GM18508 (cell line): ENCODE measurements around the gene RFK.

ENCODE experiments used
- ATAC-seq: cut with Tn5 transposase; IDR thresholded peaks from one replicate; pipeline ENCODE4 v1.9.1; 2021; ENCODE audit warnings: moderate number of reproducible peaks; ENCODE audit not compliant: insufficient read depth, unreplicated experiment

Gene RFK

DNA sequence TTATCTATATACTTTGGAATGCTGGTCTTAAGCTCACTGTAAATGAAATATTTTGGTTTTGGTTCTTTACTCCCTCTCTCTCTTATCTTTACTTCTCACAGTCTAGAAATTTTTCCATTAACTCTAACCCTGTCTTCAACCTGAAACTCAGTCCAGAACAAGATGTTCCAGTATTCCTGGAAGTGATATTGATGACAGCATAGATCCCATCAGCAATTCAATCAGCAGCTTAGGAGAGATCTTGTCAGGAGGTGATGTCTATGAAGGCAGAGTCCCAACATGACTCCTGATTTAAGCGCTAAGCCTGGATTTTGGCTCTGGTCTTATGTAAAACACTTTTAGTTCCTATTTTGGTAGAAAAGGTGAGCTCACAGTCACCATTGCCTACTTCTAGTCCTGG, 52.6 kb downstream of the RFK start:
- no peak for ATAC-seq

DNA sequence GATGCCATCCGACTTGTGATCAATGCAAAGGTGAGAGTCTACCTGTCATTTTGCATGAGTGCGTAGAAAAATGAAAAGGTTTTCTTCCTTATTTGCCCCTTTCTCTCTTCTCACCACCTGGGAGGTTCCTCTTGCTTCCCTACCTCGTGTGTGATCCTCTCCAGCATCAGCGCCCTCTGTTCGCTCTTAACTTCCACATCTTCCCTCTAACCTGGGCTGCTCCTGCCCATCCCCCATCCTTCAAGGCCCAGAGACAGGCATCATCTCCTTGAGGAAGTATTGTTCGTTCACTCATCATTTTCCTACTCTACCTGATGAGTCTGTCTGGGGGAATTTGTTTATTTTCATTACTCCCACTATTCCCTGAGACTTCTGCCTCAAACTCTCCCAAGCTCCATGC, 55.8 kb downstream of the RFK start:
- no peak for ATAC-seq

DNA sequence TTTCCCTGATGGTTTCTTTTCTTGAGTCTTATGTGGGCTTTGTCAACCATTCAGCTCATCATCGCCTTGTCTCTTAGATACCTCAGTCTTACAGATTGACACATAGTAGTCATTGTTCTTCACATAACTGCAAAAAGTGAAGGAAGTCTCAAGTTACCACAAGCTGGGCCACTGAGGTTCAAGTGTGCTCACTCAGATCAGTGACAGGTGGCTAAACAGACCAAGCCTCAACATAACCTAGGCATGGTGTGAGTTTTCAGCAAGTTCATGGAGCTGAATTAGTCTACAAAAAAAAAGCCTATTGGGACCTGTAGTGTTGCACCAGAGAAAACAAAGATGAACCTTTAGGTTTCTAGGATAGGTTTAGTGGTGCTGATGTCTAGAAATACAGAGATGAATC, 58.2 kb downstream of the RFK start:
- no peak for ATAC-seq
